ENCODE measurements around the gene CHEK1.
"Not testable (repeated sequence)": the region's sequence is repeated elsewhere in the genome, so short reads cannot be mapped to it uniquely, and the experiment has no call there.

Gene CHEK1
- 5.6 to 10.1 (median 6.4) reads per million in 3 donors for total RNA-seq

- Histone ChIP-seq H3K4me3 (ENCODE audit: insufficient read depth, low read depth, low read length, poor library complexity, severe bottlenecking) (peak within 1 kb of the TSS; percentile 82), H3K9me3 (ENCODE audit: control insufficient read depth, low read length) (no peaks in the 10 kb centered on the region)
These were observed at the start of gene CHEK1 for GRCh38 chr11:125624756-125625213. Gene CHEK1 (plus strand): TSS chr11:125625163. CDS start chr11:125626769, 1,606 bp downstream.

GRCh38 chr11:125577181-125577580, 47.8 kb upstream of the CHEK1 start:
- H3K4me3 ChIP-seq (ENCODE audit: insufficient read depth, low read depth, low read length, poor library complexity, severe bottlenecking); H3K9me3 ChIP-seq (ENCODE audit: control insufficient read depth, low read length); H3K27me3 ChIP-seq (replicated peaks; ENCODE audit: control insufficient read depth, insufficient read depth, low read length, poor library complexity, severe bottlenecking); H3K27ac ChIP-seq (ENCODE audit: insufficient read depth, low read length, poor library complexity, severe bottlenecking); H3K4me1 ChIP-seq (ENCODE audit: control insufficient read depth, insufficient read depth, low read length, poor library complexity, severe bottlenecking); DNase-seq: not testable (repeated sequence)
- peaks cover 68% of the 10 kb centered on the region for H3K36me3 ChIP-seq (ENCODE audit: control insufficient read depth, insufficient read depth, low read length)

More at GRCh38 chr11:125624756-125625213, at the start of gene CHEK1:
- H3K27ac ChIP-seq (ENCODE audit: insufficient read depth, low read length, poor library complexity, severe bottlenecking), result peak within 1 kb of the TSS; percentile 97
- H3K4me1 ChIP-seq (ENCODE audit: control insufficient read depth, insufficient read depth, low read length, poor library complexity, severe bottlenecking), result peaks cover 9% of the 10 kb centered on the region
- no peak for DNase-seq
- peaks cover 18% of the 10 kb centered on the region for H3K36me3 ChIP-seq (ENCODE audit: control insufficient read depth, insufficient read depth, low read length)
- no peaks in the 10 kb centered on the region for H3K27me3 ChIP-seq (replicated peaks; ENCODE audit: control insufficient read depth, insufficient read depth, low read length, poor library complexity, severe bottlenecking)

GRCh38 chr11:125578783-125579182, 46.2 kb upstream of the CHEK1 start:
- no peaks in the 10 kb centered on the region for H3K9me3 ChIP-seq (ENCODE audit: control insufficient read depth, low read length)
- no peaks in the 10 kb centered on the region for H3K27me3 ChIP-seq (replicated peaks; ENCODE audit: control insufficient read depth, insufficient read depth, low read length, poor library complexity, severe bottlenecking)
- no peak for DNase-seq
- H3K4me1 ChIP-seq (ENCODE audit: control insufficient read depth, insufficient read depth, low read length, poor library complexity, severe bottlenecking), result no peaks in the 10 kb centered on the region
- peaks cover 76% of the 10 kb centered on the region for H3K36me3 ChIP-seq (ENCODE audit: control insufficient read depth, insufficient read depth, low read length)
- H3K27ac ChIP-seq (ENCODE audit: insufficient read depth, low read length, poor library complexity, severe bottlenecking), result no peak overlapping the region
- H3K4me3 ChIP-seq (ENCODE audit: insufficient read depth, low read depth, low read length, poor library complexity, severe bottlenecking), result no peak overlapping the region

GRCh38 chr11:125579811-125580210, 45.2 kb upstream of the CHEK1 start:
- H3K36me3 ChIP-seq (ENCODE audit: control insufficient read depth, insufficient read depth, low read length), result peaks cover 74% of the 10 kb centered on the region
- DNase-seq, result no peak

GRCh38 chr11:125583496-125583895, 41.5 kb upstream of the CHEK1 start:
- Histone ChIP-seq H3K4me1 (ENCODE audit: control insufficient read depth, insufficient read depth, low read length, poor library complexity, severe bottlenecking) (no peaks in the 10 kb centered on the region), H3K36me3 (ENCODE audit: control insufficient read depth, insufficient read depth, low read length) (peaks cover 45% of the 10 kb centered on the region), H3K27ac (ENCODE audit: insufficient read depth, low read length, poor library complexity, severe bottlenecking) (no peak overlapping the region), H3K9me3 (ENCODE audit: control insufficient read depth, low read length) (no peaks in the 10 kb centered on the region), H3K27me3 (replicated peaks; ENCODE audit: control insufficient read depth, insufficient read depth, low read length, poor library complexity, severe bottlenecking) (no peaks in the 10 kb centered on the region), H3K4me3 (ENCODE audit: insufficient read depth, low read depth, low read length, poor library complexity, severe bottlenecking) (no peak overlapping the region)
- DNase-seq, result no peak

More at GRCh38 chr11:125579811-125580210, 45.2 kb upstream of the CHEK1 start:
- Histone ChIP-seq H3K27ac (ENCODE audit: insufficient read depth, low read length, poor library complexity, severe bottlenecking) (no peak overlapping the region), H3K27me3 (replicated peaks; ENCODE audit: control insufficient read depth, insufficient read depth, low read length, poor library complexity, severe bottlenecking) (no peaks in the 10 kb centered on the region), H3K4me3 (ENCODE audit: insufficient read depth, low read depth, low read length, poor library complexity, severe bottlenecking) (no peak overlapping the region), H3K9me3 (ENCODE audit: control insufficient read depth, low read length) (no peaks in the 10 kb centered on the region), H3K4me1 (ENCODE audit: control insufficient read depth, insufficient read depth, low read length, poor library complexity, severe bottlenecking) (no peaks in the 10 kb centered on the region)

GRCh38 chr11:125585487-125585886, 39.5 kb upstream of the CHEK1 start:
- Histone ChIP-seq H3K4me1 (ENCODE audit: control insufficient read depth, insufficient read depth, low read length, poor library complexity, severe bottlenecking) (no peaks in the 10 kb centered on the region), H3K27ac (ENCODE audit: insufficient read depth, low read length, poor library complexity, severe bottlenecking) (no peak overlapping the region), H3K4me3 (ENCODE audit: insufficient read depth, low read depth, low read length, poor library complexity, severe bottlenecking) (no peak overlapping the region), H3K9me3 (ENCODE audit: control insufficient read depth, low read length) (no peaks in the 10 kb centered on the region), H3K36me3 (ENCODE audit: control insufficient read depth, insufficient read depth, low read length) (peaks cover 29% of the 10 kb centered on the region), H3K27me3 (replicated peaks; ENCODE audit: control insufficient read depth, insufficient read depth, low read length, poor library complexity, severe bottlenecking) (no peaks in the 10 kb centered on the region)
- DNase-seq, result no peak

GRCh38 chr11:125586623-125587022, 38.3 kb upstream of the CHEK1 start:
- H3K27ac ChIP-seq (ENCODE audit: insufficient read depth, low read length, poor library complexity, severe bottlenecking), result no peak overlapping the region
- H3K4me3 ChIP-seq (ENCODE audit: insufficient read depth, low read depth, low read length, poor library complexity, severe bottlenecking), result no peak overlapping the region
- H3K36me3 ChIP-seq (ENCODE audit: control insufficient read depth, insufficient read depth, low read length), result peaks cover 21% of the 10 kb centered on the region
- H3K27me3 ChIP-seq (replicated peaks; ENCODE audit: control insufficient read depth, insufficient read depth, low read length, poor library complexity, severe bottlenecking), result no peaks in the 10 kb centered on the region
- DNase-seq, result no peak
- no peaks in the 10 kb centered on the region for H3K9me3 ChIP-seq (ENCODE audit: control insufficient read depth, low read length)
- H3K4me1 ChIP-seq (ENCODE audit: control insufficient read depth, insufficient read depth, low read length, poor library complexity, severe bottlenecking), result no peaks in the 10 kb centered on the region

GRCh38 chr11:125587480-125587879, 37.5 kb upstream of the CHEK1 start:
- Histone ChIP-seq H3K9me3 (ENCODE audit: control insufficient read depth, low read length) (no peaks in the 10 kb centered on the region), H3K27me3 (replicated peaks; ENCODE audit: control insufficient read depth, insufficient read depth, low read length, poor library complexity, severe bottlenecking) (no peaks in the 10 kb centered on the region), H3K36me3 (ENCODE audit: control insufficient read depth, insufficient read depth, low read length) (peaks cover 18% of the 10 kb centered on the region), H3K4me3 (ENCODE audit: insufficient read depth, low read depth, low read length, poor library complexity, severe bottlenecking) (no peak overlapping the region), H3K27ac (ENCODE audit: insufficient read depth, low read length, poor library complexity, severe bottlenecking) (no peak overlapping the region), H3K4me1 (ENCODE audit: control insufficient read depth, insufficient read depth, low read length, poor library complexity, severe bottlenecking) (no peaks in the 10 kb centered on the region)
- no peak for DNase-seq

GRCh38 chr11:125588505-125588904, 36.5 kb upstream of the CHEK1 start:
- H3K9me3 ChIP-seq (ENCODE audit: control insufficient read depth, low read length), result no peaks in the 10 kb centered on the region
- H3K36me3 ChIP-seq (ENCODE audit: control insufficient read depth, insufficient read depth, low read length), result peaks cover 8% of the 10 kb centered on the region
- no peak overlapping the region for H3K4me3 ChIP-seq (ENCODE audit: insufficient read depth, low read depth, low read length, poor library complexity, severe bottlenecking)
- DNase-seq, result no peak
- H3K27me3 ChIP-seq (replicated peaks; ENCODE audit: control insufficient read depth, insufficient read depth, low read length, poor library complexity, severe bottlenecking), result no peaks in the 10 kb centered on the region
- H3K27ac ChIP-seq (ENCODE audit: insufficient read depth, low read length, poor library complexity, severe bottlenecking), result no peak overlapping the region
- H3K4me1 ChIP-seq (ENCODE audit: control insufficient read depth, insufficient read depth, low read length, poor library complexity, severe bottlenecking), result peaks cover 3% of the 10 kb centered on the region

GRCh38 chr11:125591649-125592304, 33.2 kb upstream of the CHEK1 start:
- Histone ChIP-seq H3K9me3 (ENCODE audit: control insufficient read depth, low read length) (no peaks in the 10 kb centered on the region), H3K27ac (ENCODE audit: insufficient read depth, low read length, poor library complexity, severe bottlenecking) (peak overlapping the region; percentile 95), H3K36me3 (ENCODE audit: control insufficient read depth, insufficient read depth, low read length) (peaks cover 3% of the 10 kb centered on the region), H3K27me3 (replicated peaks; ENCODE audit: control insufficient read depth, insufficient read depth, low read length, poor library complexity, severe bottlenecking) (no peaks in the 10 kb centered on the region), H3K4me1 (ENCODE audit: control insufficient read depth, insufficient read depth, low read length, poor library complexity, severe bottlenecking) (peaks cover 5% of the 10 kb centered on the region), H3K4me3 (ENCODE audit: insufficient read depth, low read depth, low read length, poor library complexity, severe bottlenecking) (peak overlapping the region; percentile 60)
- DNase-seq, result peak in 2 of 3 donors; percentile 4 to 9

All from effector memory CD4-positive, alpha-beta T cell (primary cell).